GM21717 (cell line): Measurements from ENCODE around the gene LDAF1.
"Not testable (repeated sequence)": the region's sequence is repeated elsewhere in the genome, so short reads cannot be mapped to it uniquely, and the experiment has no call there.

ENCODE experiments used
- ATAC-seq: cut with Tn5 transposase; IDR thresholded peaks from one replicate; pipeline ENCODE4 v1.9.1; 2021; ENCODE audit warnings: mild to moderate bottlenecking, moderate library complexity; ENCODE audit not compliant: unreplicated experiment

The LDAF1 gene

GRCh38 chr16:21194771-21195301 lies 36.4 kb downstream of the LDAF1 start:
- ATAC-seq, result no peak

GRCh38 chr16:21195330-21195729 lies 36.9 kb downstream of the LDAF1 start:
- not testable (repeated sequence) for ATAC-seq

GRCh38 chr16:21197112-21197511 lies 38.6 kb downstream of the LDAF1 start:
- ATAC-seq, result no peak

GRCh38 chr16:21197621-21198020 lies 39.1 kb downstream of the LDAF1 start:
- ATAC-seq, result no peak

- no peak for ATAC-seq
Observed at GRCh38 chr16:21199607-21200218, 41.2 kb downstream of the LDAF1 start.

GRCh38 chr16:21203155-21203797 lies 44.8 kb downstream of the LDAF1 start:
- no peak for ATAC-seq

- no peak for ATAC-seq
Observed at GRCh38 chr16:21205303-21205702, 46.8 kb downstream of the LDAF1 start.

GRCh38 chr16:21206550-21206949 lies 48.1 kb downstream of the LDAF1 start:
- ATAC-seq, result no peak

- ATAC-seq, result no peak
Observed at GRCh38 chr16:21208446-21209230, 50.2 kb downstream of the LDAF1 start.

GRCh38 chr16:21211486-21211885 lies 53.0 kb downstream of the LDAF1 start, which contains the start of gene ZP2:
TSS of gene ZP2 (minus strand) at chr16:21211574. CDS start at chr16:21211547, 27 bp downstream.
- ATAC-seq, result no peak

- no peak for ATAC-seq
Observed at GRCh38 chr16:21214086-21214485, 55.6 kb downstream of the LDAF1 start.

- ATAC-seq, result no peak
Observed at GRCh38 chr16:21217121-21217520, 58.6 kb downstream of the LDAF1 start.

- ATAC-seq, result no peak
Observed at GRCh38 chr16:21218153-21218552, 59.7 kb downstream of the LDAF1 start.

GRCh38 chr16:21219551-21219950 lies 61.1 kb downstream of the LDAF1 start:
- no peak for ATAC-seq

GRCh38 chr16:21222495-21223337 lies 64.2 kb downstream of the LDAF1 start:
- ATAC-seq, result no peak

- no peak for ATAC-seq
Observed at GRCh38 chr16:21223787-21224186, 65.3 kb downstream of the LDAF1 start.

GRCh38 chr16:21224800-21225199 lies 66.3 kb downstream of the LDAF1 start:
- ATAC-seq, result no peak

GRCh38 chr16:21226749-21227148 lies 68.3 kb downstream of the LDAF1 start:
- ATAC-seq, result no peak

GRCh38 chr16:21227866-21228265 lies 69.4 kb downstream of the LDAF1 start:
- ATAC-seq, result no peak

- ATAC-seq, result no peak
Observed at GRCh38 chr16:21228361-21228872, 69.9 kb downstream of the LDAF1 start.
